Fibroblast of the aortic adventitia (primary cell): Measurements from ENCODE around the gene ALOX5. TPM values are rescaled to one million over a fixed set of nuclear protein-coding genes. Genes with fewer than 3 reads are reported as not detected.

Experiments used
- DNase-seq: peaks from one replicate; pipeline ENCODE4 v3.0.0-alpha.2; 2010; ENCODE audit warnings: low read depth
- H3K4me3 ChIP-seq: 2 replicates; pipeline ENCODE4 v1.5.1; 2011; ENCODE audit warnings: low read depth, mild to moderate bottlenecking, control low read depth, low read length, moderate library complexity
- CTCF ChIP-seq: IDR thresholded peaks from 2 replicates; pipeline ENCODE4 v1.5.1; 2011; ENCODE audit warnings: mild to moderate bottlenecking, low read length, control low read depth, inconsistent platforms; ENCODE audit not compliant: insufficient read depth
- total RNA-seq: library from RNA; depleted of rRNA; stranded (reverse); fragments of >200 nt; gene quantifications from 2 replicates; pipeline ENCODE4 v1.2.3, GENCODE V29; 2012; ENCODE audit warnings: low replicate concordance

The ALOX5 gene
- total RNA-seq, 1 donor = not detected

GRCh38 chr10:45422866-45423659 is 49.0 kb downstream of the ALOX5 start:
- TF ChIP-seq CTCF = no peak
- no peak overlapping the region for H3K4me3 ChIP-seq
- no peak for DNase-seq

- H3K4me3 ChIP-seq = no peak overlapping the region
- DNase-seq = no peak
- no peak for TF ChIP-seq CTCF
These were observed 50.0 kb downstream of the ALOX5 start for GRCh38 chr10:45423976-45424499.

GRCh38 chr10:45424668-45425404 is 50.8 kb downstream of the ALOX5 start:
- no peak overlapping the region for H3K4me3 ChIP-seq
- no peak for TF ChIP-seq CTCF
- DNase-seq = no peak

GRCh38 chr10:45425621-45426563 is 51.9 kb downstream of the ALOX5 start:
- no peak overlapping the region for H3K4me3 ChIP-seq
- TF ChIP-seq CTCF = no peak
- no peak for DNase-seq

GRCh38 chr10:45427262-45427969 is 53.4 kb downstream of the ALOX5 start:
- H3K4me3 ChIP-seq = no peak overlapping the region
- TF ChIP-seq CTCF = no peak
- DNase-seq = no peak

- DNase-seq = no peak
- H3K4me3 ChIP-seq = no peak overlapping the region
- TF ChIP-seq CTCF = no peak
These were observed 54.0 kb downstream of the ALOX5 start for GRCh38 chr10:45427970-45428366.
